Neural progenitor cell (in vitro differentiated cells): ENCODE measurements around the gene CA5A. TPM values are rescaled to one million over a fixed set of nuclear protein-coding genes. Genes with fewer than 3 reads are reported as not detected.
"Not testable (repeated sequence)": the region's sequence is repeated elsewhere in the genome, so short reads cannot be mapped to it uniquely, and the experiment has no call there.

ENCODE experiments used
- DNase-seq: peaks from one replicate; pipeline ENCODE4 v3.0.0-alpha.2; 2016; ENCODE audit warnings: low spot score
- H2AFZ ChIP-seq: fragments of 200-600 bp; sonication (generic); replicated peaks from 2 replicates; pipeline ENCODE4 v1.6.1; 2016; ENCODE audit warnings: antibody characterized with exemption
- H3F3A ChIP-seq: fragments of 200-600 bp; sonication (generic); 2 replicates; pipeline ENCODE4 v1.6.1; 2016; ENCODE audit warnings: antibody characterized with exemption, low read depth
- H3K27ac ChIP-seq: fragments of 200-600 bp; sonication (generic); 2 replicates; pipeline ENCODE4 v1.5.1; 2016; ENCODE audit warnings: mild to moderate bottlenecking
- H3K27me3 ChIP-seq: fragments of 200-600 bp; sonication (generic); 2 replicates; pipeline ENCODE4 v1.6.1; 2016; ENCODE audit warnings: mild to moderate bottlenecking, moderate library complexity
- H3K36me3 ChIP-seq: fragments of 200-600 bp; sonication (generic); 2 replicates; pipeline ENCODE4 v1.5.1; 2016
- H3K4me1 ChIP-seq: fragments of 200-600 bp; sonication (generic); 2 replicates; pipeline ENCODE4 v1.6.1; 2016; ENCODE audit warnings: mixed run types
- H3K4me2 ChIP-seq: fragments of 200-600 bp; sonication (generic); 2 replicates; pipeline ENCODE4 v1.6.1; 2016
- H3K4me3 ChIP-seq: fragments of 200-600 bp; sonication (generic); 2 replicates; pipeline ENCODE4 v1.5.1; 2016
- H3K79me2 ChIP-seq: fragments of 200-600 bp; sonication (generic); 2 replicates; pipeline ENCODE4 v1.6.1; 2016; ENCODE audit warnings: low read depth
- H3K9ac ChIP-seq: fragments of 200-600 bp; sonication (generic); 2 replicates; pipeline ENCODE4 v1.6.1; 2016
- H3K9me3 ChIP-seq: fragments of 200-600 bp; sonication (generic); 2 replicates; pipeline ENCODE4 v1.5.1; 2016; ENCODE audit warnings: low read depth
- H4K20me1 ChIP-seq: fragments of 200-600 bp; sonication (generic); 2 replicates; pipeline ENCODE4 v1.6.1; 2016; ENCODE audit warnings: low read depth
- H3K27ac Mint-ChIP-seq: 3 replicates; pipeline ENCODE4 v1.8.0; 2021; ENCODE audit warnings: mixed read lengths
- H3K27me3 Mint-ChIP-seq: 2 replicates; pipeline ENCODE4 v1.8.0; 2022; ENCODE audit warnings: low read depth, mild to moderate bottlenecking, inconsistent platforms, moderate library complexity, mixed read lengths; ENCODE audit not compliant: insufficient read depth
- H3K36me3 Mint-ChIP-seq: 3 replicates; pipeline ENCODE4 v1.8.0; 2021; ENCODE audit warnings: mixed read lengths
- H3K4me1 Mint-ChIP-seq: 3 replicates; pipeline ENCODE4 v1.8.0; 2021; ENCODE audit warnings: mixed read lengths
- H3K4me3 Mint-ChIP-seq: 3 replicates; pipeline ENCODE4 v1.8.0; 2021; ENCODE audit warnings: mild to moderate bottlenecking, moderate library complexity, mixed read lengths
- H3K9me3 Mint-ChIP-seq: 3 replicates; pipeline ENCODE4 v1.8.0; 2020; ENCODE audit warnings: mixed read lengths
- EZH2 ChIP-seq: fragments of 200-600 bp; sonication (generic); IDR thresholded peaks from 2 replicates; pipeline ENCODE4 v1.6.1; 2017; ENCODE audit warnings: antibody characterized with exemption, mild to moderate bottlenecking, moderate library complexity
- EZH2phosphoT487 ChIP-seq: fragments of 200-600 bp; sonication (generic); IDR thresholded peaks from 2 replicates; pipeline ENCODE4 v1.6.1; 2017; ENCODE audit warnings: antibody characterized with exemption
- total RNA-seq: library from RNA; depleted of rRNA; stranded (reverse); fragments of >200 nt; gene quantifications from 2 replicates; pipeline ENCODE4 v1.2.3, GENCODE V29; 2015; ENCODE audit warnings: low replicate concordance
- TF ChIP-seq, protein P1 (sequence below): fragments of 200-600 bp; sonication (generic); IDR thresholded peaks from 2 replicates; pipeline ENCODE4 v1.5.1; 2017; ENCODE audit warnings: antibody characterized with exemption, mild to moderate bottlenecking

The CA5A gene
- total RNA-seq, 1 donor from 2014 or later, result not detected

DNA sequence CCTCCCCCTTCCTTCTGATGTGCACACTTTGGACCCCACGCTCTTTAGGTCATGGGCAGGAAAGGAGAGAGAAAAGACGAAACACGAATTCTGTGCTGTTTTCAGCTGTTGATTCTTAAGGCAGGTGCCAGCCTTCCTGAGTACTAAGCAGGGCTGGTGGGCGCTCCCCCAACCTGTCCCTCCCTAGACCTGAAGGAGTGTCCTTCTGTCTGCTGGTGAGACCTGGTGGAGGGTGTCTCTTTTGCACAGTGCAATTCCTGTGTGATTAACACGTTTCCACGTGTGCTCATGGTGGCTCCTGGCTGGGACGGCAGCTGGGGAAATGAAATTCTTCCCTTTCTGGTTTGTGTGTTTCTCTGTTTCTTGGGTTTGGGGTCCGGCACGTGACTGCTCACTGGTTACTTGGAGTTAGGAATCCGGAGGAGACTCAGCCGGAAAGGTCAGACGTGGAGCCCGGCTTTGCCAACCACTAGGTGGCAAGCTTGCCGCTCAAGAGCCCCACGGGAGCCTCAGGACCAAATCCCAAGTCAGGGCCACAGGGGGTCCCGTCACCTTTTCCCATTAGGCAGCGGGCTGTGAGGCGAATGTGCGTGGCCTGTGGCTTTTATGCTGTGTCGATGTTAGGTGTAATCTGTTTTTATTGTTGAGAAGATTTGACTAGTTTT lies 46.9 kb upstream of the CA5A start:
- TF ChIP-seq, protein P1, sequence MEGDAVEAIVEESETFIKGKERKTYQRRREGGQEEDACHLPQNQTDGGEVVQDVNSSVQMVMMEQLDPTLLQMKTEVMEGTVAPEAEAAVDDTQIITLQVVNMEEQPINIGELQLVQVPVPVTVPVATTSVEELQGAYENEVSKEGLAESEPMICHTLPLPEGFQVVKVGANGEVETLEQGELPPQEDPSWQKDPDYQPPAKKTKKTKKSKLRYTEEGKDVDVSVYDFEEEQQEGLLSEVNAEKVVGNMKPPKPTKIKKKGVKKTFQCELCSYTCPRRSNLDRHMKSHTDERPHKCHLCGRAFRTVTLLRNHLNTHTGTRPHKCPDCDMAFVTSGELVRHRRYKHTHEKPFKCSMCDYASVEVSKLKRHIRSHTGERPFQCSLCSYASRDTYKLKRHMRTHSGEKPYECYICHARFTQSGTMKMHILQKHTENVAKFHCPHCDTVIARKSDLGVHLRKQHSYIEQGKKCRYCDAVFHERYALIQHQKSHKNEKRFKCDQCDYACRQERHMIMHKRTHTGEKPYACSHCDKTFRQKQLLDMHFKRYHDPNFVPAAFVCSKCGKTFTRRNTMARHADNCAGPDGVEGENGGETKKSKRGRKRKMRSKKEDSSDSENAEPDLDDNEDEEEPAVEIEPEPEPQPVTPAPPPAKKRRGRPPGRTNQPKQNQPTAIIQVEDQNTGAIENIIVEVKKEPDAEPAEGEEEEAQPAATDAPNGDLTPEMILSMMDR, result peak; percentile 41
- not testable (repeated sequence) for H3F3A ChIP-seq, H3K27me3 Mint-ChIP-seq, DNase-seq, H3K9me3 Mint-ChIP-seq, H3K4me3 Mint-ChIP-seq, H2AFZ ChIP-seq, H3K27ac Mint-ChIP-seq, H3K9me3 ChIP-seq, H3K36me3 Mint-ChIP-seq, H3K4me1 Mint-ChIP-seq, H3K27ac ChIP-seq, H3K4me2 ChIP-seq, H4K20me1 ChIP-seq, H3K4me3 ChIP-seq, H3K79me2 ChIP-seq, H3K27me3 ChIP-seq, H3K36me3 ChIP-seq, H3K9ac ChIP-seq, H3K4me1 ChIP-seq

DNA sequence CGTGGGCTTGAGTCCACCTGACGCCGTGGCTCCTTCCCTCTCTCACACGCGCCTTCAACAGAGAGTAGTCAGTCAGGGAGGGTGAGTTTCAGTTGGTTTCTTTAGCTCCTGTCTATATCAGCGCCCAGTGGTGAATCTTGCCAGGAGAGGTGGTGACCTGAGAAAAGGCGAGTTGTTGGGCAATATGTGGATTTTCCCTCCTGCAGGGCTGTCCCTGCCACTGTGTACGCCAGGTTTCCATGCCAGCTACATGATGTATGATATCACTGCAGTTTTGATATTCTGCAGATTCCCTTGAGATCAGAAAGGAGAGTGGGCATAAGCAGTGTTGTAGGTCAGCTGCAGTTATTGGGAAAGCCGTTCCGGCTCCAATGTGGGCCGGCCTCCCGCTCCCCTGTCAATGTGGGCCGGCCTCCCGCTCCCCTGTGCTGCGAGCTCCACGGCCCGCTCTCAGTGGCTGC lies 46.3 kb upstream of the CA5A start:
- Mint-ChIP-seq H3K4me3 (no peak overlapping the region), H3K9me3 (no peaks in the 10 kb centered on the region), H3K27ac (no peak overlapping the region), H3K36me3 (peaks cover 7% of the 10 kb centered on the region), H3K27me3 (peaks cover 2% of the 10 kb centered on the region), H3K4me1 (peaks cover 8% of the 10 kb centered on the region)
- Histone ChIP-seq H3K9ac (no peak overlapping the region), H3K27me3 (no peaks in the 10 kb centered on the region), H3K4me1 (no peaks in the 10 kb centered on the region), H3K79me2 (no peaks in the 10 kb centered on the region), H3F3A (no peaks in the 10 kb centered on the region), H4K20me1 (no peaks in the 10 kb centered on the region), H3K4me2 (no peak overlapping the region), H3K27ac (no peak overlapping the region), H3K36me3 (no peaks in the 10 kb centered on the region), H3K4me3 (no peak overlapping the region), H2AFZ (no peak overlapping the region), H3K9me3 (no peaks in the 10 kb centered on the region)
- no peak for DNase-seq
- TF ChIP-seq EZH2phosphoT487 (no peak), EZH2 (no peak)
- TF ChIP-seq, protein P1, result no peak

DNA sequence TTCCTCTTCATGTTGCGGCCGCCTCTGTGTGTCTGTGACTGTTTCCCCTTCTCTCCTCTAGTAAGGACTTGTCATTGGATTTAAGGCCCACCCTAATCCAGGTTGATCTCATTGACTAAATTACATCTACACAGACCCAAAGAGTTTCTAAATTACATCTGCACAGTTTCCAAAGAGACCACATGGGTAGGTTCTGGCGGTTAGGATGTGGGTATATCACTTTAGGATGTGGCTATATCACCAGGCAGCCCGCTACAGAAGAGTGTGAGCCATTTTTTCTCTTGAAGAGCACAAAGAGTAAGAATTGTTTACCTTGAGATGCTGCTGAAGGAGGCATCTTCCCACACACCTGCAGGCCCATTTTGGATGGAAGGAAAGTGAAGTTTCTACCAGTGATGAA lies 45.0 kb upstream of the CA5A start:
- H3K27me3 Mint-ChIP-seq, H3K4me3 Mint-ChIP-seq, H3K27ac Mint-ChIP-seq, H4K20me1 ChIP-seq, H3K4me1 Mint-ChIP-seq, H3K79me2 ChIP-seq, H2AFZ ChIP-seq, H3K9me3 Mint-ChIP-seq, H3K9me3 ChIP-seq, H3K27ac ChIP-seq, DNase-seq, H3F3A ChIP-seq, H3K36me3 ChIP-seq, H3K27me3 ChIP-seq, H3K9ac ChIP-seq, H3K4me1 ChIP-seq, H3K4me2 ChIP-seq, H3K4me3 ChIP-seq: not testable (repeated sequence)
- peaks cover 10% of the 10 kb centered on the region for H3K36me3 Mint-ChIP-seq

DNA sequence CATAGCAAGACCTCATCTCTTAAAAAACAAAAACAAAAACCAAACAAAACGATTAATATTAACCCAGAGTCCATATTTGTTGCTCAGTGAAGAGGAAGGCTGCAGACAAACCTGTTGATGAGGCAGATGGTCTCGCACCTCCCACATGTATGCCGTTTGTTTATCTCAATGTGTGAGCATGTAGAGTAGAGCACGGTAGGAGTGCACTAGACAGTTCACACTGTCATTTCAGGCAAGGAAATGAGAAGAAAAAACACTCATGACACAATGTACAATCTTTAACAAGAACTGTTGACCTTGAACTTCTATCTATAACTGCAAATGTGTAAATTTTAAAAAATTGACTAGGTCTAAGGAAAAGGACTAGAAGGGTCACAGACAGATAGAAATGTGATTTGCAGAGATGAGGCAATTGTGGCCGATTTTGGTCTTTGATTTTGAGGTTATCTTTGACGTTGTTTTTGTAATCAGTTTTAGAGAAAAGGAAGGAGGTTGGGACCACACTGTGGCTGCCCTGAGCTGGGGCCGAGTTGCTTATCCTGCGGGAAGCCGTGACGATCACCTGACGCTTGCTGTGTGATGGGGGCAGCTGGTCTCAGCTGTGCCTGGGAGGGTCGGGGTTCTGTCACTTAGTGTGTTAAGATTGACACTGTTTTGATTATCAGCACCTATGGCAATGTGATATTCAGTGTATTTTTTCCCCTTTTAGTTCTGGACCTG lies 43.7 kb upstream of the CA5A start:
- H3K9ac ChIP-seq, H3K27ac Mint-ChIP-seq, H2AFZ ChIP-seq, H3K27ac ChIP-seq, H3K9me3 ChIP-seq, H4K20me1 ChIP-seq, DNase-seq, H3F3A ChIP-seq, H3K4me2 ChIP-seq, H3K79me2 ChIP-seq, H3K9me3 Mint-ChIP-seq, H3K4me1 Mint-ChIP-seq, H3K4me3 Mint-ChIP-seq, H3K27me3 ChIP-seq, H3K4me3 ChIP-seq, H3K27me3 Mint-ChIP-seq, H3K4me1 ChIP-seq, H3K36me3 ChIP-seq: not testable (repeated sequence)
- H3K36me3 Mint-ChIP-seq, result peaks cover 18% of the 10 kb centered on the region
